Sigmoid colon (tissue), 4 donors: ENCODE results near the gene CENPVL2.
"Not testable (repeated sequence)": the region's sequence is repeated elsewhere in the genome, so short reads cannot be mapped to it uniquely, and the experiment has no call there.

ENCODE experiments used
- CTCF ChIP-seq, 4 experiments: fragments of 450-650 bp in 3 of 4; fragments of 200-600 bp in 1 of 4; IDR thresholded peaks; one replicate each; pipeline ENCODE4 v1.5.1; 2016 to 2019; ENCODE audit warnings: antibody characterized with exemption in 4 of 4, mild to moderate bottlenecking in 3 of 4, moderate library complexity in 2 of 4
- EP300 ChIP-seq, 4 donors: sonication (generic); formaldehyde crosslinking; IDR thresholded peaks; one replicate each; pipeline ENCODE4 v1.6.1; 2017; ENCODE audit warnings: antibody characterized with exemption in 4 of 4
- POLR2A ChIP-seq, 2 donors: fragments of 450-650 bp; IDR thresholded peaks; one replicate each; pipeline ENCODE4 v1.6.1; 2016; ENCODE audit warnings: antibody characterized with exemption in 2 of 2, mild to moderate bottlenecking in 2 of 2, moderate library complexity in 2 of 2
- POLR2AphosphoS5 ChIP-seq, 4 donors: sonication (generic); formaldehyde crosslinking; IDR thresholded peaks; one replicate each; pipeline ENCODE4 v1.6.1; 2017; ENCODE audit warnings: antibody characterized with exemption in 4 of 4

DNA sequence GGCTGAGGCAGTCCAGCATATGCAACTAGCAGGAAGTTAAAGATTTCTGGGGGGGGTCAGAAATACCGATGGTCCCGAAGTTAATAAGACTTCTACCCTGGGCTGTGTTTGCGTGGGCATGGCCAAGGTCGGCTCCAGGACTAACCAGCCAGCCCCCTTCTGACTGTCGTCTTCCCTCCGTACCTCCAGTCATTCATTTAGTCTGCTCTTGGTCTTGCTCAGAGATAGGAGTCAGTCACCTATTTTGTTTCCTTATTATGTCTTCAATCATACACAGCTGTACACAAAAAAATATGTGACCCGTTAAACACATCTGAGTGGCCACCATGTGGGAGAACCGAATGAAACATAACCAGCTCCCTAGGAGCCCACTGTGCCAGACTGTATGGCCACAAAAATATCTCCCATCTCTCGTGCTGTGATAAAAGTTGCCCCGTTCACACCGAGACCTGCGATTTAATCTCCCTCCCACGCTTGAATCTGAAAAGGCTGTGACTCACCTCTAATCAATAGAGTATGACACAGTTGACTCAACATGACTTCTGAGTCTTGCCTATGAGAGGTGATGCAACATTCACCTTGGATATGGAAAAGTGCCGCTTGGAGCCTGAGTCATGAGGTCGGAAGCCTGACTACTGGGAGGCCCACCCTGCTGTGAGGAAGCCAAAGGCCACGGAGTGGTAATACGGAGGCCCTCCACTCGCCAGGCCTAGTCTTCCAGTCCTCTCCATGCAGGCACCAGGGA lies 2.8 kb downstream of the CENPVL2 start:
- not testable (repeated sequence) for TF ChIP-seq EP300, CTCF, POLR2A, POLR2AphosphoS5 (IDR thresholded peaks at IDR 0.05)
